ENCODE data around the gene CCDC188. TPM values are rescaled to one million over a fixed set of nuclear protein-coding genes. Genes with fewer than 3 reads are reported as not detected.

The CCDC188 gene
- total RNA-seq, 4 donors from 2014 or later: 0.28 to 1.8 (median 0.56) TPM; not detected in 1

DNA sequence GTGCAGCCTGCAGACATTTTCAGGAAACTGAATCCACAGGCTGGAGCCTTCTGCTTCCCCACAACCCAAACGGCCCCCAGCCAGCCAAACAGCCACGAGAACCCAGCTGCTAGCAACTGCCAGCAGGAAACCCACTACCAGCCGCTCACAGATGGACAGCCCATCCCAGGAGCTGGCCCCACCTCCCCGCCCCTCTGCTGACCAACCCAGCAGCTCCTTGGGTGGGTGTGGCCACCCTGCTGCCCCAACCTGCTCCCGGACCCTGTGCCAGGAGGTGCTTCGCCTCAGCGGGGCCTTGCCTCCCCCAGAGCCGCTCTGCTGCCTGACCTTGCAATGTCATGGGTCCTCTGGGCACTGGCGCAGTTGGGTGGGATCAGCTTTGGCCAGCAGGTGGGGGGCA lies 8.2 kb upstream of the CCDC188 start:
- ATAC-seq (ENCODE audit: low FRiP score) (peak; percentile 21), DNase-seq (ENCODE audit: low spot score) (no peak)
- TF ChIP-seq, protein P1, sequence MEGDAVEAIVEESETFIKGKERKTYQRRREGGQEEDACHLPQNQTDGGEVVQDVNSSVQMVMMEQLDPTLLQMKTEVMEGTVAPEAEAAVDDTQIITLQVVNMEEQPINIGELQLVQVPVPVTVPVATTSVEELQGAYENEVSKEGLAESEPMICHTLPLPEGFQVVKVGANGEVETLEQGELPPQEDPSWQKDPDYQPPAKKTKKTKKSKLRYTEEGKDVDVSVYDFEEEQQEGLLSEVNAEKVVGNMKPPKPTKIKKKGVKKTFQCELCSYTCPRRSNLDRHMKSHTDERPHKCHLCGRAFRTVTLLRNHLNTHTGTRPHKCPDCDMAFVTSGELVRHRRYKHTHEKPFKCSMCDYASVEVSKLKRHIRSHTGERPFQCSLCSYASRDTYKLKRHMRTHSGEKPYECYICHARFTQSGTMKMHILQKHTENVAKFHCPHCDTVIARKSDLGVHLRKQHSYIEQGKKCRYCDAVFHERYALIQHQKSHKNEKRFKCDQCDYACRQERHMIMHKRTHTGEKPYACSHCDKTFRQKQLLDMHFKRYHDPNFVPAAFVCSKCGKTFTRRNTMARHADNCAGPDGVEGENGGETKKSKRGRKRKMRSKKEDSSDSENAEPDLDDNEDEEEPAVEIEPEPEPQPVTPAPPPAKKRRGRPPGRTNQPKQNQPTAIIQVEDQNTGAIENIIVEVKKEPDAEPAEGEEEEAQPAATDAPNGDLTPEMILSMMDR (IDR thresholded peaks at IDR 0.05): no peak

DNA sequence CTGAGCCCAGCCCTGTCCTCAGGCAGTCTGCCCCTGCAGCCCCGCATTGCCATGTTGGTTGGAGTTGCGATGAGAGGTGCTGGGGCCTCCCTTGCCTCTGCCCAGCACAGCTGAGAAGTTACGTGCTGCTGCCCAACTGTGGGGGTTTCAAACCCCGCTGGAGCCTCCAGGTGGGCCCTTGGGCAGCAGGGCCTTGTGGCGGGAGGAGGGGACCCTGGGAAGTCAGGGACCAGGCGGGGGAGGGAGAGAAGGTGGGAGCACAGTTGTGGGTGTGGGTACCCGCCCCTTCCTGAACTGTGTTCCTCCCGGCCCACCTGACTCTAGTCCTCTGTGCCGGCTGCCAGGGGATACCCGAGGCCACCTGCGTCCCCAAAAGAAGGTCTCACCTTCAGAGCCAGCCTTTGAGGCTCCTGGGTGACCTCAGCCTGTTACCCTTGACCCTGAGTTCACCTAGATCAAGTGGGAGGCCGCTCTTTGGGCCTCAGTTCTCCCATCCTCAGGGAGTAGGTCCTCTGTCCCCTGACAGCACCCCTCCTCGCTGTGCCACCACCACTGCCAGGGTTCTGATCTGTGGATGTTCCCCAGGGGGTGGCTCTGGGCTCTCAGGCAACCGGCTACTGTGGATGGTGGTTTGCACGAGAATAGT lies 7.7 kb upstream of the CCDC188 start:
- DNase-seq (ENCODE audit: low spot score) (no peak), ATAC-seq (ENCODE audit: low FRiP score) (no peak)
- TF ChIP-seq, protein P1 (IDR thresholded peaks at IDR 0.05): no peak

DNA sequence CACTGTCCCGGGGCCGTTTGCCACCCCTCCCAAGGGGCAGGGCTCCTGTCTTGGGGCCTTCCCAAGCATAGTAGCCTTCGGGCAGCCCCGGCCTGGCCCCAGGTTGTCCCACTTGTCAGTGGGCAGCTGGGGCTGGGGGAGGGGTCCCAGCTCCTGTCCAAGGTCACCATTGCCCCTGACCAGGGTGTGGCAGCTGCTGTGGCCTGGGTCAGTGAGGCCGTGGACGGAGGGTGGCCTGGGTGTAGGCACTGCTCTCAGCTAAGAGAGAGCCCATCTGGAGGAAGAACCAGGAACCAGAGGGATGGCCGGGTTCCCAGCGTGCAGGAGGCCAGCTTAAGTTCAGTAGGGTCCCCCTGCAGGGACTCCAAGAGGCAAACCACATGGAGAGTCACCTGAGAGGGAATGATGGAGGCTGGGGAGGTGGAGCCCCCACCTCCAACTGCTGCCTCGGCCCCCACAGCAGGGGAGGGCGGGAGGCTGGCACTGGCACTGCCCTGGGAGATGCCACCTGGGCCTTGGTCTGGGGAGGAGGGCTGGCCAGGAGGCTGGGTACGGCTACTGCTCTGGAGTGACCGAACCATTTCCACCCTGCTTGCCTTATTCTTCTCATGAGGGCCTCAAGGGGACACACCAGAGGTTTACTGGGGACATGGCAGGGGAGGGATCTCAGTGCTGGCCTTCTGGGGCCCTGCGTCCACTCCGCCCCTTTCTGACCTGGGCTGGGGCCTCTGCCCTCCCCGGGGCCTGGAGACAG lies 6.8 kb upstream of the CCDC188 start:
- TF ChIP-seq, protein P1 (IDR thresholded peaks at IDR 0.05): no peak
- ATAC-seq (ENCODE audit: low FRiP score) (peak; percentile 3), DNase-seq (ENCODE audit: low spot score) (no peak)

- peak; percentile 99 for DNase-seq (ENCODE audit: low spot score)
- peak; percentile 71 for ATAC-seq (ENCODE audit: low FRiP score)
- TF ChIP-seq, protein P1 (IDR thresholded peaks at IDR 0.05): peak in 2 of 3 donors; percentile 97 to 100
Measured at GRCh38 chr22:20156611-20157429, 6.0 kb upstream of the CCDC188 start.

DNA sequence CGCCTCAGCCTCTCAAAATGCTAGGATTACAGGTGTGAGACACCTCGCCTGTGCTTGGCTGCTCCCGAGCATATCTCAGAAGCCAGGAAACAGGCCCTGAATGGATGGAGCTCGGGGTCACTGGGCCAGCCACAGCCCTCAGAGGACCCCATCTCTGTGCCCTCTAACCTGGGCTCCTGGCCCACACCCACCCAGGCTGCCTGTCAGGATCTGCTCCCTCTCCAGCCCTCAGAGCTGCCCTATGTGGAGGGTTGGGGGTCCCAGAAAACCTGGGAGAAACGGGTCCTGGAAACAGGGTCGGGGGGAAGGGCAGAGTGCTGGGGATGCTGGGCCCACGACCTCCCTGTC lies 5.2 kb upstream of the CCDC188 start:
- ATAC-seq (ENCODE audit: low FRiP score) (no peak), DNase-seq (ENCODE audit: low spot score) (no peak)
- TF ChIP-seq, protein P1 (IDR thresholded peaks at IDR 0.05): no peak

- TF ChIP-seq, protein P1 (IDR thresholded peaks at IDR 0.05): no peak
- DNase-seq (ENCODE audit: low spot score): no peak
- ATAC-seq (ENCODE audit: low FRiP score): no peak
Measured at GRCh38 chr22:20155330-20156041, 4.6 kb upstream of the CCDC188 start.

Data from omental fat pad (tissue), 4 donors.